ENCODE measurements around the gene SLC5A1. TPM values are rescaled to one million over a fixed set of nuclear protein-coding genes. Genes with fewer than 3 reads are reported as not detected.

SLC5A1 gene
- total RNA-seq, 1 donor from 2014 or later: not detected

- H3K36me3 Mint-ChIP-seq (ENCODE audit: low read depth): no peaks in the 10 kb centered on the region
- no peaks in the 10 kb centered on the region for H3K9me3 Mint-ChIP-seq (ENCODE audit: low read depth)
- no peak overlapping the region for H3K4me3 Mint-ChIP-seq (ENCODE audit: unreplicated experiment)
- H3K4me1 Mint-ChIP-seq (ENCODE audit: low read depth): peaks cover 13% of the 10 kb centered on the region
- no peak for TF ChIP-seq CTCF (IDR thresholded peaks at IDR 0.05)
- H3K27me3 Mint-ChIP-seq (ENCODE audit: low read depth): peaks cover 28% of the 10 kb centered on the region
- no peak for DNase-seq (ENCODE audit: low spot score)
- H3K27ac Mint-ChIP-seq (ENCODE audit: unreplicated experiment): no peak overlapping the region
These were observed 33.7 kb downstream of the SLC5A1 start for GRCh38 chr22:32076761-32077084.

- H3K9me3 Mint-ChIP-seq (ENCODE audit: low read depth): no peaks in the 10 kb centered on the region
- H3K4me3 Mint-ChIP-seq (ENCODE audit: unreplicated experiment): no peak overlapping the region
- no peaks in the 10 kb centered on the region for H3K36me3 Mint-ChIP-seq (ENCODE audit: low read depth)
- no peak for DNase-seq (ENCODE audit: low spot score)
- no peak overlapping the region for H3K27ac Mint-ChIP-seq (ENCODE audit: unreplicated experiment)
- peaks cover 27% of the 10 kb centered on the region for H3K27me3 Mint-ChIP-seq (ENCODE audit: low read depth)
- TF ChIP-seq CTCF (IDR thresholded peaks at IDR 0.05): no peak
- H3K4me1 Mint-ChIP-seq (ENCODE audit: low read depth): peaks cover 13% of the 10 kb centered on the region
These were observed 34.1 kb downstream of the SLC5A1 start for GRCh38 chr22:32077151-32077550.

DNA sequence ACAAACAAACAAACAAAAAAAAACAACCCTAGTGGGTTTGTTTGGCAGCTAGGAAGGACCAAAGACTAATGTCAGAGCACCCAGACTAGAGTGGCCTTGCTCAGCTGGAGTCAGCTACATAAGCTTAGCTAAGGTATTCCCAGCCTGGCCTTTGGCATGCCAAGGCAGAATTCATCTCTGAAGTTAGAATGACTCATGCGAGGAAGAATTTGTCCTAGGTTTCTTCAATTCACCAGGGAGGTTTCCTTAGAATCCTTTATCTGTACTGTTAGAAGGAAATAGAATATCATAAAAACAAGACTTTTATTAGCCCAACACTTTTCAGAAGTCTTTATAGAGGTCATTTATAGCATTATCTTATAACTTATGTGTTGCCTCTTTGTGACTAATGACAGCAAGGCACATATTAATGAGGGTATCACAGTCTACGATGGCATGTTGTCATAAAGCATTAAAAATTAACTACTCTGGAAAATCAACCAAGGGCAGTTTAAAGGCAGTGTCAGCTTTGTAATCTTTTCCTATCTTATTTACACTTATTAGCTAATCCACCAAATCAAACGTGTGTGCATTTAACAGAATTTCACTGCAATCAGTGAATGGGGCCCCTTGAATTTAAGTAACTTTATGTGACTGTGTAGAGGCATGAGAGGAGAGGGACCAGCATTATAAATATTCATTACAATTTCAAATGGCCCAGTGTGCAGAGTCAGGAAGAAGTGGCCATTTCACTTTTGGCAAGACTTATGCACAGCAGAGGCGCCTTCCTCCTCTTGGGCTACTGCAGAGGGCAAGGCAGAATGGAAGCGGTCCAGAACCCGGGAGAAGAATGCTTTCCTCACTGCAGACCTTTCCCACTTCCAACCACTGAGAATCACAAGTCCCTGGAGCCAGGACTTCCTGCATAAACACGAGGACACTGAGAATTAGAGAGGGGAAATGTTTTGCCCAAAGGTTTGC is 36.3 kb downstream of the SLC5A1 start:
- no peak for TF ChIP-seq CTCF (IDR thresholded peaks at IDR 0.05)
- DNase-seq (ENCODE audit: low spot score): no peak
- Mint-ChIP-seq H3K36me3 (ENCODE audit: low read depth) (no peaks in the 10 kb centered on the region), H3K9me3 (ENCODE audit: low read depth) (no peaks in the 10 kb centered on the region), H3K4me1 (ENCODE audit: low read depth) (peaks cover 13% of the 10 kb centered on the region), H3K27me3 (ENCODE audit: low read depth) (peaks cover 16% of the 10 kb centered on the region), H3K4me3 (ENCODE audit: unreplicated experiment) (no peak overlapping the region), H3K27ac (ENCODE audit: unreplicated experiment) (no peak overlapping the region)

GRCh38 chr22:32080904-32081303 is 37.8 kb downstream of the SLC5A1 start:
- Mint-ChIP-seq H3K27me3 (ENCODE audit: low read depth) (peaks cover 7% of the 10 kb centered on the region), H3K36me3 (ENCODE audit: low read depth) (no peaks in the 10 kb centered on the region), H3K9me3 (ENCODE audit: low read depth) (no peaks in the 10 kb centered on the region), H3K27ac (ENCODE audit: unreplicated experiment) (no peak overlapping the region), H3K4me1 (ENCODE audit: low read depth) (peaks cover 13% of the 10 kb centered on the region), H3K4me3 (ENCODE audit: unreplicated experiment) (no peak overlapping the region)
- no peak for DNase-seq (ENCODE audit: low spot score)
- TF ChIP-seq CTCF (IDR thresholded peaks at IDR 0.05): peak; percentile 75

GRCh38 chr22:32082331-32082730 is 39.3 kb downstream of the SLC5A1 start:
- no peak for DNase-seq (ENCODE audit: low spot score)
- H3K27ac Mint-ChIP-seq (ENCODE audit: unreplicated experiment): no peak overlapping the region
- H3K4me3 Mint-ChIP-seq (ENCODE audit: unreplicated experiment): no peak overlapping the region
- H3K4me1 Mint-ChIP-seq (ENCODE audit: low read depth): peaks cover 13% of the 10 kb centered on the region
- no peaks in the 10 kb centered on the region for H3K9me3 Mint-ChIP-seq (ENCODE audit: low read depth)
- no peak for TF ChIP-seq CTCF (IDR thresholded peaks at IDR 0.05)
- H3K36me3 Mint-ChIP-seq (ENCODE audit: low read depth): no peaks in the 10 kb centered on the region
- H3K27me3 Mint-ChIP-seq (ENCODE audit: low read depth): peaks cover 16% of the 10 kb centered on the region
